COR-L47 (cell line): Measurements from ENCODE around the gene TDRD15.
"Not testable (repeated sequence)": the region's sequence is repeated elsewhere in the genome, so short reads cannot be mapped to it uniquely, and the experiment has no call there.

ENCODE experiments used
- DNase-seq: peaks from one replicate; lab custom pipeline; 2025; lab: John Stamatoyannopoulos, UW

The TDRD15 gene

GRCh38 chr2:21123473-21124393, at the start of gene TDRD15:
TSS of gene TDRD15 (plus strand) at chr2:21123968. CDS start at chr2:21137468, 13,500 bp downstream.
- no peak for DNase-seq

- DNase-seq = no peak
Observed at GRCh38 chr2:21078296-21078695, 45.5 kb upstream of the TDRD15 start.

GRCh38 chr2:21083482-21083881, 40.3 kb upstream of the TDRD15 start:
- DNase-seq = no peak

- no peak for DNase-seq
Observed at GRCh38 chr2:21084401-21084800, 39.4 kb upstream of the TDRD15 start.

DNA sequence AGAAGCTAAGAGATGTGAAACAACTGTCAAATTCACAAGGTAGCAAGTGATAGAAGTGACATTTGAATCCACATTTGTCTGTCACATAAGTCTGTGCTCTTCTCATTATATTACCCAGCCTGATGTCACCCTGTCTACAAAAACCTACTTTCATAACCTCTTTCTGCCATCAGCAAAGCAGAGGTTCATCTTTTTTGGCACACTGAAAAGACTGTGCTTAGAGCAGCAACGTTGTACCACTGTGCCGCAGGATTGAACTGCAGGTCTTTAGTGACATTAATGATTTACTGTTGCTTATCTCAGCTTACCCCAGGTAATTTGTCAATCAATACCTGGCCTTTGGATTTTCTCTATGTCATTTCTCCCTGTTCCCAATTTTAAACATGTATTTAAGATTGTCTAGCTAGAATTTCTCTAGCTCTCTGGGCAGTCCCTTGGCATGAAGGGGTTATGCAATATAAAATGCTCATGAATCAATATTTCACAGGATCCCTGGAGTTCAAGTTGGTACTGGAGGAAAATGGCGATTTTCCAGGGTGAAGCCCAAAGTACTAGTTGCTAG, 31.4 kb upstream of the TDRD15 start:
- DNase-seq = no peak

- DNase-seq = no peak
Observed at GRCh38 chr2:21095178-21095577, 28.6 kb upstream of the TDRD15 start.

DNA sequence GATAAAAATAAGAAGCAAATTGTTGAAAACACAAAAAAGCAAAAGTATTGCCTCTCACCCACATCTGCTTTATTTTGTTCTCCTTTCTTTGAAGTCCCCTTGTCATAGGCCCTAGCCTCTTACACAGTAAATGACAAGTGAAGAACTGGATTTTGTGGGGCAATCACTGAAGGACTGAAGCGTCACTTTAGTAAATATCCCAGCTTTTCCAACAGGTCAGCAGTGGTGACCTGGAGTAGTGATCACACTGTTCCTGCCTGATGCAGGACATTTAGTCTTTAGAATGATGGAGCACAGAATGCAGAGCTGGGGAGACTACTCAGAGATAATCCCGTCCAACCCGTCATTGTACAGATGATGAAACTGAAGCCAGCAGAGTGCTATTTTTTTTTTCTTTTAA, 28.1 kb upstream of the TDRD15 start:
- DNase-seq = no peak

- DNase-seq = no peak
Observed at GRCh38 chr2:21096458-21096857, 27.3 kb upstream of the TDRD15 start.

DNA sequence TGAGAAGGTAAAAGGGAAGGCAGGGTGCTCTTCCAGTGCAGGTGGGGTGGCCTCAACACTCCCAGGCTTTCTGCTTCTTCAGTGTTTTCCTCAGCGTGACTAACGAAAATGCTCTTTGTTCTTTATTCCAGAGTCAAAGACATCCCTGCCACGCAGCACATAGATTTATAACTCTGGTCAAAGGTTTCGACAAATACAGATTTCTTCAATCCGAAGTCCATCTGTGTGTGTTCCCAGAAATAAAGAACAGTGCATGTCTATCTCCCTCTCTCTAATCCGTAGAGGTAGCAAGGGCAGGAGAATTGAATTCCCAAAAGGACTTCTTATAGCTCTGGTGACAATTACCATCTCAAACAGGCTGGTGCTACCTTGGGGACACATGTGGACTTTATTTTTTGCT, 26.4 kb upstream of the TDRD15 start:
- no peak for DNase-seq

- DNase-seq = no peak
Observed at GRCh38 chr2:21098294-21098693, 25.5 kb upstream of the TDRD15 start.

GRCh38 chr2:21099281-21099907, 24.4 kb upstream of the TDRD15 start:
- no peak for DNase-seq

- not testable (repeated sequence) for DNase-seq
Observed at GRCh38 chr2:21101514-21102155, 22.1 kb upstream of the TDRD15 start.

- DNase-seq = no peak
Observed at GRCh38 chr2:21102356-21102755, 21.4 kb upstream of the TDRD15 start.

GRCh38 chr2:21103274-21103891, 20.4 kb upstream of the TDRD15 start:
- peak; percentile 33 for DNase-seq

DNA sequence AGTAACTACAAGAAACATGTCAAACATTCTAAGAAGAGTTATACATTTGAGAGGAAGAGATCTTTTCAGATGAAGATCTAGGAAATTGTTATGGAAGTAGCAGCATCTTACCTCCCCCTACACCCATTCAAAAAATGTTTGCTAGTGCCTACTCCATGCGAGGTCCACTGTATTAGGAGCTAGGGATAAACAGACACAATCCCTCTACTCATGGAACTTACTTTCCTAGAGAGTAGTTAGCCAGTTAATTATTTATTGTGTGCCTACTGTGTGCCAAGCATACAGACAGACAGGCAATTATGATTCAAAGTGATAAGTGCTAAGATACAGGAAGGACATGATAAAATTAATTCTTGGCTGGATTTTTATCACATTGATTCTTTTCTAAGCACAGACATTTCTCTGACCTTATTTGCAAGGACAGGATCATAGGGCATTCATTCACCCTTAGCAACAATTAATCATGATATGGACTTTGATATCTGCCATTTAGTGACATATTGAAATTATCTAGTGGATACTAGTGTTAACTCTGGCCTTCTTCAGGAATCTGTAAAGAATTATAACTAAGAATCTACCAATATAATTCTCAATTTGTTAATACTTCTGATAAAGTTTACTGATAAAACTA, 19.6 kb upstream of the TDRD15 start:
- DNase-seq = no peak

- DNase-seq = no peak
Observed at GRCh38 chr2:21111012-21111411, 12.8 kb upstream of the TDRD15 start.

DNA sequence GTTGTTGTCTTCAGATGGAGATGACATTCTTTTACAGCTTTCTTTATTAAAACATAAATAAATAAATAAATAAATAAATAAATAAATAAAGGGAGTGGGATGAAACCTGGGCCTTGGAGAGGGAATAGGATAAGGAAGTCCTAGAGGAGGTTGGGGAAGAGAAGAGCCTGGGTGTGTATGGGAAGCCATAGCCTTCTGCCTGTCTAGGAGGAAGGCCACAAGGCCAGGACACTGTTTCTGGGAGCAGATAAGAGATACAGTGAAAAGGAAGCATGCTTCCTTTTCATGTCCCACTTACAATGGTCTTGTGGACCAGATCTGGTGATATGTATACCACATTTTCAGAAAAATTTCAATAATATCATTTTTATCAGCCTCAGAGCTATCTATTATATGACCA, 6.1 kb upstream of the TDRD15 start:
- no peak for DNase-seq

GRCh38 chr2:21118302-21118920, 5.4 kb upstream of the TDRD15 start:
- peak; percentile 6 for DNase-seq

GRCh38 chr2:21131861-21132260, 8.1 kb downstream of the TDRD15 start:
- no peak for DNase-seq

GRCh38 chr2:21135585-21135984, 11.8 kb downstream of the TDRD15 start:
- DNase-seq = no peak

DNA sequence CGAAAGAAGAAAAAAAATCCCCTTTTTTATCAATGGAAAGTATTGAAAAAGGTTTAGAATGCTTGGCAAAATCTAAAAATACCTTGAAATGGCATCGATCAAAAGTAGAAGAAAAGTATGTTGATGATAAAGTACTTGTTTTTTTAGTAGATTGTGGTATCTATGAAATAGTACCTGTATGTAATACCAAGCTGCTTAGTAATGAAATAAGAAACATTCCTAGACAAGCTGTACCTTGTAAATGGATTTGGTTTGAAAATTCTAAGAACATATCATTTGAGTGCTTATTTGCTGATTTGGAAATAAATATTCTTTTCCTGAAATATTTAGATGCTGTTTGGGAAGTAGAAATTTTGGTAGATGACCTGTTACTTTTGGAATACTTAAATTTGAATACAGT, 18.4 kb downstream of the TDRD15 start:
- DNase-seq = no peak
